ENCODE measurements around the gene PXYLP1.

The PXYLP1 gene

DNA sequence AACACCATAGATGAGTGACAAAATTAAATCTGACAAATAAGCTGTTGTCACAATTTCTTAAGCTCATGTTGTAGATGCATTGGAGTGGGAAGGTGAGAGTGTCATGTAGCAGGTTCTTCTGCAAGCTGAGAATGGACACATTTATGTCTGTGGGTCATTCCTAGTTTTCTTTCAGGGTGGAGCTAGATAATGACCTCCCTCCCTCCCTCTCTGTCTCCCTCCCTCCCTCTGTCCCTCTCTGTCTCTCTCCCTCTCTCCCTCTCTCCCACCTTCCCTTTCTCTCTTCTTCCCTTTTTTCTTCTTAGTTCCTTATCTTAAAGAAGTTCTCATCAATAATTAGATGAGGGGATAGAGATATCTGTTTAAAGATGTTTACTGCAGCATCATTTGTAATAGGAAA lies 36.0 kb downstream of the PXYLP1 start:
- Histone ChIP-seq H3K4me2 (ENCODE audit: low read length) (no peak overlapping the region), H3K27me3 (ENCODE audit: control insufficient read depth, insufficient read depth, low read length) (no peaks in the 10 kb centered on the region), H3K4me3 (ENCODE audit: low read length) (no peak overlapping the region), H3K9me3 (replicated peaks; ENCODE audit: low read length) (no peaks in the 10 kb centered on the region), H3K9ac (ENCODE audit: low read depth, low read length) (no peak overlapping the region), H3K36me3 (ENCODE audit: insufficient read depth, low read length) (no peaks in the 10 kb centered on the region), H3K4me1 (ENCODE audit: control insufficient read depth, insufficient read depth, low read length) (peaks cover 2% of the 10 kb centered on the region)

DNA sequence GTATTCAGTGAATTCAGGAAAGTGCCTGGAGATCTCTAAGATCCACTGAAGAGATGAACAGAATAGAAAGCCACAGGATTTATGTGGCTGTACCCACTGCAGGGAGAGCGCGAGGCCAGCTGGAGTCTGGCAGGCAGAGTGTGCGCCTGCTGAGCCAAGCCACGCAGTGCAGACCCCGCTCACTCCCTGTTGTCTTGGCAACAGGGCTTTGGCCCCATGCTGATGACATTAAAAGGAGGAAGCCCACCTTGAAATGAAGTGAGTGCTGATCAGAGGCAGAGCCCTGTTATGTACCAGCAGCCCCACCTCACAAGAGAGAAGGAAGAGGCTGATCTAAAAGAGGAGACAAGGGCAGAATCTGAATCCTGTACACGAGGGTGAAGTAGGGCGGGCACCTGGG lies 36.7 kb downstream of the PXYLP1 start:
- no peak overlapping the region for H3K4me3 ChIP-seq (ENCODE audit: low read length)
- no peaks in the 10 kb centered on the region for H3K9me3 ChIP-seq (replicated peaks; ENCODE audit: low read length)
- no peak overlapping the region for H3K4me2 ChIP-seq (ENCODE audit: low read length)
- H3K27me3 ChIP-seq (ENCODE audit: control insufficient read depth, insufficient read depth, low read length): no peaks in the 10 kb centered on the region
- H3K9ac ChIP-seq (ENCODE audit: low read depth, low read length): no peak overlapping the region
- no peaks in the 10 kb centered on the region for H3K36me3 ChIP-seq (ENCODE audit: insufficient read depth, low read length)
- no peaks in the 10 kb centered on the region for H3K4me1 ChIP-seq (ENCODE audit: control insufficient read depth, insufficient read depth, low read length)

DNA sequence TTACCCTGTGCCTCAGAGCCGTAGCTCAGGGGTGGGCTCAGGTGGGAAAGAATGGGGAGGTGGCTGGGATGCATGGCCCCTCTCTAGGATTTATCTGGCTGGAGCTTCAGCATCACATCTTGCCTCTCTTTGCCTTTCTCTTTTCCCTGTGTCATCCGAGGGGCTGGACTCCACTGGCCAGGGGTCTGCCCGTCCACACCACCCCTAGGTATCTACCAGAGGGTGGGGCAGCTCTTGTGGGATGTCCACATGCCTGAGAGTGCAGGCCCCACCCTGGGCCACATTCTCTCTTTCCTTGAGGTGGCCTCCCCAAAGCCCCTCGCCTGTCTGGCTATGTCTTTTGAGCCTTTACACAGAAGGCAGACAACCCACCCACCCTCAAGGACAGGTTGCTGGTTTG lies 37.2 kb downstream of the PXYLP1 start:
- Histone ChIP-seq H3K9me3 (replicated peaks; ENCODE audit: low read length) (no peaks in the 10 kb centered on the region), H3K4me1 (ENCODE audit: control insufficient read depth, insufficient read depth, low read length) (no peaks in the 10 kb centered on the region), H3K4me2 (ENCODE audit: low read length) (no peak overlapping the region), H3K4me3 (ENCODE audit: low read length) (no peak overlapping the region), H3K9ac (ENCODE audit: low read depth, low read length) (no peak overlapping the region), H3K36me3 (ENCODE audit: insufficient read depth, low read length) (no peaks in the 10 kb centered on the region), H3K27me3 (ENCODE audit: control insufficient read depth, insufficient read depth, low read length) (no peaks in the 10 kb centered on the region)

DNA sequence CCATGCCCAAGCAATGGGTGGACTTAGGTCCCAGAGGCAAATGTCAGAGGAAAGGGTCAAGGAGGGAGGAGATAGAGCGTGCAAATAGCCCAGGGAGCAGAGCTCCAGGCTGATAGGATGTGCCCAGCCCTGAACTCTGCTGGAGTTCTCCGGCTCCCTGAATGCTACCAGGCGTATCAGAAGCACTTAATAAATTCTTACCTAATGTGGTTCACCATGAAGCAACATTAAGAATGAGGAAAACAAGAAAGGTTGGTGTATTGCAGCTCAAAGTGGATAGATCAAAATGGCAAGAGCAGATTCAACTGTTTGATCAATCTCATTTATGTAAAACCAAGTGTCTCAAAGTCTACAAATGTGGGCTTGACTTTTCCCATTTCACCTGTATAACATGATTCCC lies 38.3 kb downstream of the PXYLP1 start:
- peaks cover 4% of the 10 kb centered on the region for H3K4me1 ChIP-seq (ENCODE audit: control insufficient read depth, insufficient read depth, low read length)
- no peaks in the 10 kb centered on the region for H3K9me3 ChIP-seq (replicated peaks; ENCODE audit: low read length)
- no peak overlapping the region for H3K4me3 ChIP-seq (ENCODE audit: low read length)
- no peak overlapping the region for H3K9ac ChIP-seq (ENCODE audit: low read depth, low read length)
- H3K36me3 ChIP-seq (ENCODE audit: insufficient read depth, low read length): no peaks in the 10 kb centered on the region
- H3K4me2 ChIP-seq (ENCODE audit: low read length): no peak overlapping the region
- H3K27me3 ChIP-seq (ENCODE audit: control insufficient read depth, insufficient read depth, low read length): no peaks in the 10 kb centered on the region

DNA sequence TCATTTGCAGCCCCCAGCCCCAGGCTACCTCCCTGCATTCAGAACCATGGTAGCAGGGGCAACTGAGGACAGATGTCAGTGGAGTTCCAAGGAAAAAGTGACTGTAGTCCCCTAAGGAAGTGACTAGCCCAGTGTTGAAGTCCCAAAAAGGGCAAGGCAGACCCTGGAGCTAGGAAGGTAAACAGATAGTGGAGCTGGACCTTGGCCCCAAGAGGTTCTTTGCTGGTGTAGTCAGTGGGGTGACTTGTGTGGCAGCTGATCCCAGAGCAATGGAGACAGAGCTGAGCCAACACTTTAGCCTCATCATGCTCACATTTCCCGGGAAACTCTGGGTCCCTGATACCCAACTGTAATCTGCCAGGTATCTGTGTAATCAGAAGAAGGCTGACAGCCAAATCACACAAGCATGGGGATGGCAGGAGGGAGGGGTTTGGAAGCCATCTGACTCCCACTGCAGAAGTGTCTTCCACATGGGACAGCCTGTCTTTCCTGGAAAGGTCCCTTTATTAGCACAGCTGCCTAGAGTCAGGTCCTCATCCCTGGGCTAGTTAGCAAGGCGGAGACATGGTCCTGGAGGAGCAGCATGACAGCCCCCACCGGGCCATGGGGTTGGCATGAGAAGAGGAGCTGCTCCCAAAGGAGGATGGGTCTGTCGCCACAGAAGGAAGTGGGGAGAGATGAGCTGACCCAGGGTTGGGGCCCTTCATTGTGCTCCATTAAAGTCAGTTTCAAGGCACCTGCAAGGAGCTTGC lies 39.8 kb downstream of the PXYLP1 start:
- no peaks in the 10 kb centered on the region for H3K36me3 ChIP-seq (ENCODE audit: insufficient read depth, low read length)
- no peak overlapping the region for H3K4me3 ChIP-seq (ENCODE audit: low read length)
- H3K4me1 ChIP-seq (ENCODE audit: control insufficient read depth, insufficient read depth, low read length): peaks cover 11% of the 10 kb centered on the region
- H3K9me3 ChIP-seq (replicated peaks; ENCODE audit: low read length): no peaks in the 10 kb centered on the region
- H3K4me2 ChIP-seq (ENCODE audit: low read length): no peak overlapping the region
- H3K27me3 ChIP-seq (ENCODE audit: control insufficient read depth, insufficient read depth, low read length): no peaks in the 10 kb centered on the region
- no peak overlapping the region for H3K9ac ChIP-seq (ENCODE audit: low read depth, low read length)

DNA sequence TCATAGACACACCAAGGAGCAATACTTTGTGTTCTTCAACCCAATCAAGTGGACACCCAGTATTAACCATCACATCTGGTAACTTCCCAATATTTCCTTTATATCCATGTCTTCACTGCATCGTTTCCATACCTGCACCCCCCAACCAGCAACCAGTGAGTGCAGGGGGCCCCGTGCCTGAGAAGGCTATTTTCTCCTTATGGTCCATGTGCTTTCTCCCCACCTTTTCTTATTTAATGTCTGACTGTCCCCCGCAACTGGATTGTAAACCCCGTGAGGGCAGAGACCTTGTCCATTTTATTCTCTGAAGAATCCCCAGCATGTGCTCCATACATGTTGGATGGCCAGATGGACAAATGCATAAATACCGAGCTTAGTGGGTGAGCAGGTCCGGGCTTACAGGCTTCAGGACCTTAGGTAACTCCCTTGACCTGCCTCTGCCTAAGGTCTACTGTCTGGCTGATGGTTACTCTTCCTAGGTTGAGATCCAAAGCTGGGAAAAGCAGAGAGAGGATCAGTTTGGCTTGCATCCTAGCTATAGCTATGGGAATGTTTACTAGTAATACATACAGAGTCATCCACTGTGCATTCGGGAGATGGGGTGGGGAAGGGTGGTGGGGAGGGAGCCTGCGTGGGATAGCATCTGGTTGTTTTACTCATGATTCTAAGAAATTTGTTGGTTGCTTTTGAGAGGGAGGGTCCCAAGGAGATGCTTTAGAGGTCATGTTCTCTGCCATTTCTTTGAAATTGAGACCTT lies 41.5 kb downstream of the PXYLP1 start:
- Histone ChIP-seq H3K9ac (ENCODE audit: low read depth, low read length) (no peak overlapping the region), H3K9me3 (replicated peaks; ENCODE audit: low read length) (no peaks in the 10 kb centered on the region), H3K27me3 (ENCODE audit: control insufficient read depth, insufficient read depth, low read length) (no peaks in the 10 kb centered on the region), H3K36me3 (ENCODE audit: insufficient read depth, low read length) (no peaks in the 10 kb centered on the region), H3K4me3 (ENCODE audit: low read length) (no peak overlapping the region), H3K4me1 (ENCODE audit: control insufficient read depth, insufficient read depth, low read length) (peaks cover 13% of the 10 kb centered on the region), H3K4me2 (ENCODE audit: low read length) (no peak overlapping the region)

DNA sequence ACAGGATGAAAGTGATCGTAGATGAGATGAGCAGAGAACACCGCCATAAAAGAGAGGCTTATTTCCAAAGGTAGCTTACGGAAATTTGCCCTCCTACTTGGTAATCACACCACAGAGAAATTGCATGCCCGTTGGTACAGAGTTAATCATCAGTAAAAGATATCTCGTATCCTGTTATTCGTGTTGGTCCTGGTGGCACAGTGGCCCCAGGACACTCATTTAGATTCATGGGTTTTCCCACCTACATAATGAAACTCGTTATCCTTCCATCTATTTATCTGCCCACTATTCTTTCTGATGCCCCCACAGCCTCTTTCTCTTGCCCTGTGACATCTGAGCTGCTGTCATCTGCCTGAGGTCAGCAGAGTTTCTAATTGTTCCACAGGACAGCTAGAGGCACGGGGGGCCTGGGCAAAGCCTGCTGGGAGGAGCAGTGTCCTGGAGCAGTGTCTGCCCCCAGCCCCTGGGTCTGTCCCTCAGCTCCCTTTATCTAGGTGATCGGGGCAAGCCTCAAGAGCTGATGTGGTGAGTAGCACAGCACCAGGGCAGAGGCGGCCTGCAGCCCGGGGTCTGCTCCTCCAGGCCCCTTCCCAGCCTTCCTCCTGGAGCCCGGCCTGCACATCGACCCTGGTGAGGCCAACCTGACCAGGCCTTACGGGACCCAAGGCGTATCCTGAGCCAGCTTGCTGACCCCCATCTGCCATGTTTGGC lies 42.2 kb downstream of the PXYLP1 start:
- H3K36me3 ChIP-seq (ENCODE audit: insufficient read depth, low read length): no peaks in the 10 kb centered on the region
- no peaks in the 10 kb centered on the region for H3K27me3 ChIP-seq (ENCODE audit: control insufficient read depth, insufficient read depth, low read length)
- no peaks in the 10 kb centered on the region for H3K9me3 ChIP-seq (replicated peaks; ENCODE audit: low read length)
- H3K4me2 ChIP-seq (ENCODE audit: low read length): no peak overlapping the region
- H3K4me3 ChIP-seq (ENCODE audit: low read length): no peak overlapping the region
- H3K4me1 ChIP-seq (ENCODE audit: control insufficient read depth, insufficient read depth, low read length): peaks cover 16% of the 10 kb centered on the region
- H3K9ac ChIP-seq (ENCODE audit: low read depth, low read length): no peak overlapping the region

DNA sequence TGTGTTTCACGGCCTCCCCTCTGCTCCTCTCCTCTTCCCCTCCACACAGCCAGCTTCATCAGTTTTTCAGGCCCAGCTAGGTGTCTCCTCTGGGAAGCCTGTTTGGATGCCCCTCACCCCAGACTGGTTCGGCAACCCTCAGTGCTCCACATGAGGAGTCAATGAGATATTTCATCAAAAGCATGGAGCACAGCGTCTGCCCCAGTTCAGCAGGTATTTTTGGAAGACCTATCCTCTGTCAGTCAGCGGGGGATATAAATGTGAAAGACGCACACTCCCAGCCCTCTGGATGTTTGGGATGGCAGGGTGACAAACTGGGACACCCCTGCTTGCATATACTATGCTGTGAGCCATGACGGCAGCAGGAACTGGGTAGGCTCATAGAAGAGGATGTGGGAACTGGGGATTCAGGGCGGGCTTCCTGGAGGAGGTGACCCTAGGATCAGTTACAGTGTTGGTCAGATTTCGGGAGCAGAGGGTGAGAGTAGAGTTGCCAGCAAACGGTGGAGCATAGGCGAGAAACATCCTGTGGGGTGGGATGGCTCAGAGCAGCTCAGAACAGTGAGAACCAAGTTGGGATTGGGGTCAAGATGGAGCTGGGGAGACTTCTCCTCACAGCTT lies 42.9 kb downstream of the PXYLP1 start:
- Histone ChIP-seq H3K9me3 (replicated peaks; ENCODE audit: low read length) (no peaks in the 10 kb centered on the region), H3K4me1 (ENCODE audit: control insufficient read depth, insufficient read depth, low read length) (peaks cover 23% of the 10 kb centered on the region), H3K9ac (ENCODE audit: low read depth, low read length) (no peak overlapping the region), H3K36me3 (ENCODE audit: insufficient read depth, low read length) (no peaks in the 10 kb centered on the region), H3K4me3 (ENCODE audit: low read length) (no peak overlapping the region), H3K27me3 (ENCODE audit: control insufficient read depth, insufficient read depth, low read length) (no peaks in the 10 kb centered on the region), H3K4me2 (ENCODE audit: low read length) (peak overlapping the region; percentile 11)

DNA sequence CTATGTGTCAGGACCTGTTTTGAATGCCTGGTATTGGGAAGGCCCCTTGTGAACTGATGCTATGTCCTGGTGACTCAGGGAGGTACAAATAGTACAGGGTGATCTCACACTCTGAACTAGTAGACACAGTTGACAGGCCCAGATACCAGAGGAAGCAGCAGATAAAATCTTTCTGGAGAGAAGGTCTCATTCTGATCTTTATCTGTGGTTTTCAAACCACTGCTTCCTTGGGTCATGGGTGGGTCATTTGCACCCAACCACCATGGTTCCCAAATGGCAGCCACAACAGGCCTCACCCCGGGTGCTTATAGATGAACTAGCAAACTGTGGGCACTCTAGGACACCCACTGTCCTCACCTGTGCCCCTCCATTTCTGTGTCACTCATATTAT lies 43.4 kb downstream of the PXYLP1 start:
- H3K27me3 ChIP-seq (ENCODE audit: control insufficient read depth, insufficient read depth, low read length): no peaks in the 10 kb centered on the region
- peak overlapping the region; percentile 11 for H3K4me2 ChIP-seq (ENCODE audit: low read length)

DNA sequence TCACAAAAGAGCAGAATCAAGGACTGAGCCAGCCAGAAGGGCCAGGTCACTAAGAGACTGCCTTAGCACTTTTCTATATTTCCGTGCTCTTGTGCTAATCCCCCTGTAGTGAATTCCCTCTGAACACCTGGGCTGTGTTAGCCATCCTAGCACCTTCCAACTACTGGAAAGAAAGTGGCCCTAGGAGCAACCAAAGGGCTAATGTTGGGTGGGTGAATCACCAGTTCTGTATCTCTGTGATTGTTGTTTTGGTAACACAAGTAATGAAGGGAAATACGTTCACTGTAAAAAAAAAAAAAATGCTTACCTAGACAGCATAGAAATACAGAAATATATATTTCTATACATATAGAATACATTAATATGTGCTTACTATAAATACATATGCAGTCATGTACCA lies 43.9 kb downstream of the PXYLP1 start:
- H3K4me1 ChIP-seq (ENCODE audit: control insufficient read depth, insufficient read depth, low read length): peaks cover 33% of the 10 kb centered on the region
- H3K9ac ChIP-seq (ENCODE audit: low read depth, low read length): no peak overlapping the region
- H3K4me2 ChIP-seq (ENCODE audit: low read length): no peak overlapping the region
- H3K9me3 ChIP-seq (replicated peaks; ENCODE audit: low read length): no peaks in the 10 kb centered on the region
- no peaks in the 10 kb centered on the region for H3K27me3 ChIP-seq (ENCODE audit: control insufficient read depth, insufficient read depth, low read length)
- no peak overlapping the region for H3K4me3 ChIP-seq (ENCODE audit: low read length)
- no peaks in the 10 kb centered on the region for H3K36me3 ChIP-seq (ENCODE audit: insufficient read depth, low read length)

More for the DNA sequence above, 43.4 kb downstream of the PXYLP1 start:
- Histone ChIP-seq H3K4me1 (ENCODE audit: control insufficient read depth, insufficient read depth, low read length) (peaks cover 28% of the 10 kb centered on the region), H3K4me3 (ENCODE audit: low read length) (no peak overlapping the region), H3K36me3 (ENCODE audit: insufficient read depth, low read length) (no peaks in the 10 kb centered on the region), H3K9me3 (replicated peaks; ENCODE audit: low read length) (no peaks in the 10 kb centered on the region), H3K9ac (ENCODE audit: low read depth, low read length) (no peak overlapping the region)

DNA sequence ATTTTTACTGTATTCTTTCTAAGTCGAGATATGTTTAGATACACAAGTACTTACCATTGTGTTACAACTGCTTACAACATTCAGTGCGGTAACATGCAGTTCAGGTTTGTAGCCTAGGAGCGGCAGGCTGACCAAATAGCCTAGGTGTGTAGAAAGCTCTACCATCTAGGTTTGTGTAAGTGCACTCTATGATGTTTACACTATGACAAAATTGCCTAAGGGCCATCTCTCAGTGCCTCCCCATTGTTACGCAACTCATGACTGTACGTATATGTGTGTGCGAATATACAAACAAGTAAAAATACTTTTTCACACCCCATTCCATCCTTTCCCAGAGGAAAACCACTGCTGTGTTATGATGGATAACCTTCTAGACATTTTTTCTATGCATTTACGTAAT lies 44.3 kb downstream of the PXYLP1 start:
- H3K4me1 ChIP-seq (ENCODE audit: control insufficient read depth, insufficient read depth, low read length): peaks cover 35% of the 10 kb centered on the region
- H3K4me2 ChIP-seq (ENCODE audit: low read length): no peak overlapping the region
- no peaks in the 10 kb centered on the region for H3K36me3 ChIP-seq (ENCODE audit: insufficient read depth, low read length)
- H3K9ac ChIP-seq (ENCODE audit: low read depth, low read length): no peak overlapping the region
- H3K9me3 ChIP-seq (replicated peaks; ENCODE audit: low read length): no peaks in the 10 kb centered on the region
- no peaks in the 10 kb centered on the region for H3K27me3 ChIP-seq (ENCODE audit: control insufficient read depth, insufficient read depth, low read length)
- no peak overlapping the region for H3K4me3 ChIP-seq (ENCODE audit: low read length)
